Measurements from ENCODE around the gene GYS1.

GYS1 gene

GRCh38 chr19:48988286-48988685 is 4.8 kb downstream of the GYS1 start:
- no peak for DNase-seq

GRCh38 chr19:48987323-48987722 is 5.8 kb downstream of the GYS1 start:
- no peak for DNase-seq

GRCh38 chr19:48986211-48986610 is 6.9 kb downstream of the GYS1 start:
- DNase-seq: no peak

GRCh38 chr19:48985711-48986110 is 7.4 kb downstream of the GYS1 start:
- DNase-seq: no peak

- DNase-seq: no peak
Measured at GRCh38 chr19:48982280-48982679, 10.8 kb downstream of the GYS1 start.

GRCh38 chr19:48977061-48977460 is 16.0 kb downstream of the GYS1 start:
- no peak for DNase-seq

GRCh38 chr19:48975947-48976847 is 16.9 kb downstream of the GYS1 start:
- peak; percentile 41 to 62 for DNase-seq

GRCh38 chr19:48970923-48971395 is 22.1 kb downstream of the GYS1 start:
- DNase-seq: peak; percentile 79 to 84

- no peak for DNase-seq
Measured at GRCh38 chr19:48970139-48970766, 22.9 kb downstream of the GYS1 start.

GRCh38 chr19:48969276-48970138 is 23.6 kb downstream of the GYS1 start:
- DNase-seq: no peak

- no peak for DNase-seq
Measured at GRCh38 chr19:48968813-48969218, 24.3 kb downstream of the GYS1 start.

GRCh38 chr19:48968179-48968661 is 24.9 kb downstream of the GYS1 start:
- no peak for DNase-seq

- peak in 1 of 2 donors; percentile 69 for DNase-seq
Measured at GRCh38 chr19:48967346-48968178, 25.5 kb downstream of the GYS1 start.

GRCh38 chr19:48966541-48967345 is 26.4 kb downstream of the GYS1 start:
- no peak for DNase-seq

GRCh38 chr19:48965806-48966540 is 27.1 kb downstream of the GYS1 start:
- peak; percentile 87 to 90 for DNase-seq

- DNase-seq: peak; percentile 94 to 95
Measured at GRCh38 chr19:48965040-48965805, 27.9 kb downstream of the GYS1 start, which contains the start of gene FTL. Gene FTL, plus strand, starts transcription at chr19:48965309. Its CDS starts 199 bp downstream, at chr19:48965508.

- no peak for DNase-seq
Measured at GRCh38 chr19:48964205-48965039, 28.7 kb downstream of the GYS1 start.

All from CD4-positive, alpha-beta T cell treated with Interferon alpha-2 for 1 hour (primary cell).